ENCODE data around the gene TRMT2A.

TRMT2A gene

DNA sequence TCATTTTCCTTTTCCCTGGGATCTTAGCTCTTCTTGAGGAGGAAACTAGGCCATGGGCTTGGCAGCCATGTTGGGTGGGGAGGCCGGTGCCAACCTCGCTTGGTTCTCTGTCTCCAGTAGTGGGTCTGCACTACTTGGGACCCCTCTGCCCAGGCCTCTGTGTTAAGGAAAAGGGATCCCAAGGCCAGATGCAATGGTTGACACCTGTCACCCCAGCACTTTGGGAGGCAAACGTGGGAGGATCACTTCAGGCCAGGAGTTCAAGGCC lies 12.7 kb upstream of the TRMT2A start:
- 100% methylated on average over 1 of the region's 3 CpGs for WGBS (ENCODE audit: insufficient coverage)
- no peak for DNase-seq
- Histone ChIP-seq H3K27me3 (replicated peaks in 2 of 5; ENCODE audit: control insufficient read depth in 4 of 5, insufficient read depth in 5 of 5, low read length in 4 of 5) (no peaks in the 10 kb centered on the region), H3K36me3 (ENCODE audit: control insufficient read depth in 4 of 4, insufficient read depth in 4 of 4, low read length in 3 of 4) (peaks cover 6 to 41% (median 27%) of the 10 kb centered on the region in 4 experiments), H3K4me3 (ENCODE audit: control insufficient read depth in 1 of 7, extremely low read depth in 1 of 7, insufficient read depth in 4 of 7, low read depth in 2 of 7, low read length in 6 of 7) (no peak overlapping the region), H3K4me1 (ENCODE audit: control extremely low read depth in 1 of 4, control insufficient read depth in 4 of 4, insufficient read depth in 4 of 4, low read length in 3 of 4) (peaks cover 0 to 30% (median 28%) of the 10 kb centered on the region in 4 experiments), H3K9me3 (ENCODE audit: control extremely low read depth in 1 of 5, control insufficient read depth in 4 of 5, insufficient read depth in 2 of 5, low read depth in 1 of 5, low read length in 4 of 5) (no peaks in the 10 kb centered on the region), H3K27ac (ENCODE audit: insufficient read depth in 1 of 2, low read depth in 1 of 2, low read length in 2 of 2, poor library complexity in 1 of 2, severe bottlenecking in 2 of 2) (no peak overlapping the region)
- POLR2A ChIA-PET, result no interaction called here
- CTCF ChIA-PET, result interaction anchor here (1.2 to 2.4 kb wide), 7 partner anchors 9 to 160 kb away, joined by 4 to 14 read pairs (median 5); partner anchors contain the start of gene RANBP1

GRCh38 chr22:20128902-20129746 lies 12.1 kb upstream of the TRMT2A start:
- Histone ChIP-seq H3K27me3 (replicated peaks in 2 of 5; ENCODE audit: control insufficient read depth in 4 of 5, insufficient read depth in 5 of 5, low read length in 4 of 5) (no peaks in the 10 kb centered on the region), H3K36me3 (ENCODE audit: control insufficient read depth in 4 of 4, insufficient read depth in 4 of 4, low read length in 3 of 4) (peaks cover 6 to 44% (median 30%) of the 10 kb centered on the region in 4 experiments), H3K9me3 (ENCODE audit: control extremely low read depth in 1 of 5, control insufficient read depth in 4 of 5, insufficient read depth in 2 of 5, low read depth in 1 of 5, low read length in 4 of 5) (no peaks in the 10 kb centered on the region), H3K4me3 (ENCODE audit: control insufficient read depth in 1 of 7, extremely low read depth in 1 of 7, insufficient read depth in 4 of 7, low read depth in 2 of 7, low read length in 6 of 7) (no peak overlapping the region), H3K27ac (ENCODE audit: insufficient read depth in 1 of 2, low read depth in 1 of 2, low read length in 2 of 2, poor library complexity in 1 of 2, severe bottlenecking in 2 of 2) (peak overlapping the region in 1 of 2 experiments; percentile 9), H3K4me1 (ENCODE audit: control extremely low read depth in 1 of 4, control insufficient read depth in 4 of 4, insufficient read depth in 4 of 4, low read length in 3 of 4) (peaks cover 0 to 30% (median 25%) of the 10 kb centered on the region in 4 experiments)
- peak in 2 of 3 donors; percentile 51 to 55 for DNase-seq
- POLR2A ChIA-PET, result no interaction called here
- CTCF ChIA-PET, result interaction anchor here (0.6 to 2.4 kb wide), 9 partner anchors 9 to 163 kb away, joined by 3 to 14 read pairs (median 5); partner anchors contain the start of gene RANBP1
- 67% methylated on average over 17 of the region's 18 CpGs for WGBS (ENCODE audit: insufficient coverage)

DNA sequence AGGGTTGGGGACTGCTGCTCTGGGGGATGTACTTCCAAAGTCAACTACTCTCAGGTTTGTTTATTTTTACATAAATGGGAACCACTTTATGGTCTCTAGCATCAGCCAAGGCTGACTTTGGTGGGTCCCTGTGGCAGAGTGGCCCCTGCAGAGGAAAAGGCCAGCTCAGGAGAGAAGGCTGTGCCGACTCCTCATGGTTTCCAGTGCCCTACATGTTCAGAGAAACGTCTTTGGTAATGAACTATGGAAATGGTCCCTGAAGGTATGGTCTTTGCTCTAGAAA lies 11.5 kb upstream of the TRMT2A start:
- Histone ChIP-seq H3K9me3 (ENCODE audit: control extremely low read depth in 1 of 5, control insufficient read depth in 4 of 5, insufficient read depth in 2 of 5, low read depth in 1 of 5, low read length in 4 of 5) (no peaks in the 10 kb centered on the region), H3K27me3 (replicated peaks in 2 of 5; ENCODE audit: control insufficient read depth in 4 of 5, insufficient read depth in 5 of 5, low read length in 4 of 5) (no peaks in the 10 kb centered on the region), H3K36me3 (ENCODE audit: control insufficient read depth in 4 of 4, insufficient read depth in 4 of 4, low read length in 3 of 4) (peaks cover 8 to 50% (median 33%) of the 10 kb centered on the region in 4 experiments), H3K4me3 (ENCODE audit: control insufficient read depth in 1 of 7, extremely low read depth in 1 of 7, insufficient read depth in 4 of 7, low read depth in 2 of 7, low read length in 6 of 7) (no peak overlapping the region), H3K4me1 (ENCODE audit: control extremely low read depth in 1 of 4, control insufficient read depth in 4 of 4, insufficient read depth in 4 of 4, low read length in 3 of 4) (peaks cover 0 to 26% (median 23%) of the 10 kb centered on the region in 4 experiments), H3K27ac (ENCODE audit: insufficient read depth in 1 of 2, low read depth in 1 of 2, low read length in 2 of 2, poor library complexity in 1 of 2, severe bottlenecking in 2 of 2) (peak overlapping the region in 1 of 2 experiments; percentile 9)
- WGBS (ENCODE audit: insufficient coverage), result 75% methylated on average over 2 of the region's 2 CpGs
- CTCF ChIA-PET, result interaction anchor here (0.7 to 2.4 kb wide), 4 partner anchors 13 to 163 kb away, joined by 3 to 14 read pairs (median 8); partner anchors contain the start of gene RANBP1
- POLR2A ChIA-PET, result no interaction called here
- no peak for DNase-seq

DNA sequence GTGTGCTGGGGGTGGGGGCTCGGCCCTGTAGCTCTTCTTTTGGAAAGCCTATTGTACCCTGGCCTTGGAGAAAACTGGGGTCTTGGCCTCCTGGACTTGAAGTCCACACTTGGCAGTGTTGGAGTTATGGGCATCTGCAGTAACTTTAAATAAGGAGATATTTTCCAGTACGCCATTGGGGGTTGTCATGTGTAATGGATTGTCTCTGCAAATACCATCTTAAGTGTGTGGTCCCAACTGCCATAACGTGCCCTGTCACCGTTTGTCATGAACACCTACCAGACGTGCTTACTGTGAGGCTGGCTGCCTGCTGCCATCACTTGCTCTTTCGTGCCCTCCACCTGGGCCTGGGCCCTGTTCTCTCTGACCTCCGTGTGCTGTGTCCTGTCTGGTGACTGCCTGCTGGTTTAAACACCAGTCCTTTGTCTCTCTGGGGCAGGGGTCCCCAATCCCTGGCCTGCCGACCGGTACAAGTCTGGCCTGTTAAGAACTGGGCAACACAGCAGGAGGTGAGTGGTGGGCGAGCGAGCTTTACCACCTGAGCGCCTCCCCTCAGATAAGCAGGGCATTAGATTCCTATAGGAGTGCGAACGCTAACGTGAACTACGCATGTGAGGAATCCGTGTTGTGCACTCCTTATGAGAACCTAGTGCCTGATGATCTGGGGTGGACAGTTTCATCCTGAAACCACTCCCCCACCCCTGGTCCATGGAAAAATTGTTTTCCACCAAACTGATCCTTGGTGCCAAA lies 11.0 kb upstream of the TRMT2A start:
- Histone ChIP-seq H3K9me3 (ENCODE audit: control extremely low read depth in 1 of 5, control insufficient read depth in 4 of 5, insufficient read depth in 2 of 5, low read depth in 1 of 5, low read length in 4 of 5) (no peaks in the 10 kb centered on the region), H3K27ac (ENCODE audit: insufficient read depth in 1 of 2, low read depth in 1 of 2, low read length in 2 of 2, poor library complexity in 1 of 2, severe bottlenecking in 2 of 2) (peak overlapping the region in 1 of 2 experiments; percentile 40), H3K27me3 (replicated peaks in 2 of 5; ENCODE audit: control insufficient read depth in 4 of 5, insufficient read depth in 5 of 5, low read length in 4 of 5) (no peaks in the 10 kb centered on the region), H3K36me3 (ENCODE audit: control insufficient read depth in 4 of 4, insufficient read depth in 4 of 4, low read length in 3 of 4) (peaks cover 8 to 53% (median 34%) of the 10 kb centered on the region in 4 experiments), H3K4me1 (ENCODE audit: control extremely low read depth in 1 of 4, control insufficient read depth in 4 of 4, insufficient read depth in 4 of 4, low read length in 3 of 4) (peaks cover 0 to 23% (median 20%) of the 10 kb centered on the region in 4 experiments), H3K4me3 (ENCODE audit: control insufficient read depth in 1 of 7, extremely low read depth in 1 of 7, insufficient read depth in 4 of 7, low read depth in 2 of 7, low read length in 6 of 7) (no peak overlapping the region)
- 95% methylated on average over 16 of the region's 17 CpGs for WGBS (ENCODE audit: insufficient coverage)
- ChIA-PET CTCF (interaction anchor here (1.5 to 2.4 kb wide), 2 partner anchors 12 to 158 kb away, joined by 5 to 14 read pairs; partner anchors contain the start of gene RANBP1), POLR2A (interaction anchor here (0.6 kb wide), 1 partner anchor 142 kb away, joined by 3 read pairs; no protein-coding TSS in a partner anchor)
- no peak for DNase-seq

- Histone ChIP-seq H3K27me3 (replicated peaks in 2 of 5; ENCODE audit: control insufficient read depth in 4 of 5, insufficient read depth in 5 of 5, low read length in 4 of 5) (no peaks in the 10 kb centered on the region), H3K27ac (ENCODE audit: insufficient read depth in 1 of 2, low read depth in 1 of 2, low read length in 2 of 2, poor library complexity in 1 of 2, severe bottlenecking in 2 of 2) (peak overlapping the region in 1 of 2 experiments; percentile 40), H3K4me1 (ENCODE audit: control extremely low read depth in 1 of 4, control insufficient read depth in 4 of 4, insufficient read depth in 4 of 4, low read length in 3 of 4) (peaks cover 0 to 16% (median 14%) of the 10 kb centered on the region in 4 experiments), H3K9me3 (ENCODE audit: control extremely low read depth in 1 of 5, control insufficient read depth in 4 of 5, insufficient read depth in 2 of 5, low read depth in 1 of 5, low read length in 4 of 5) (no peaks in the 10 kb centered on the region), H3K4me3 (ENCODE audit: control insufficient read depth in 1 of 7, extremely low read depth in 1 of 7, insufficient read depth in 4 of 7, low read depth in 2 of 7, low read length in 6 of 7) (no peak overlapping the region), H3K36me3 (ENCODE audit: control insufficient read depth in 4 of 4, insufficient read depth in 4 of 4, low read length in 3 of 4) (peaks cover 8 to 54% (median 36%) of the 10 kb centered on the region in 4 experiments)
- no peak for DNase-seq
- 96% methylated on average over 14 of the region's 15 CpGs for WGBS (ENCODE audit: insufficient coverage)
- ChIA-PET CTCF (no interaction called here), POLR2A (interaction anchor here (0.6 kb wide), 1 partner anchor 141 kb away, joined by 3 read pairs; no protein-coding TSS in a partner anchor)
These were observed 10.4 kb upstream of the TRMT2A start for GRCh38 chr22:20127318-20127868.

GRCh38 chr22:20126284-20127029 lies 9.4 kb upstream of the TRMT2A start:
- CTCF ChIA-PET, result interaction anchor here (0.7 kb wide), 1 partner anchor 8 kb away, joined by 3 read pairs; no protein-coding TSS in a partner anchor
- POLR2A ChIA-PET, result no interaction called here
- peaks cover 8 to 63% (median 43%) of the 10 kb centered on the region in 4 experiments for H3K36me3 ChIP-seq (ENCODE audit: control insufficient read depth in 4 of 4, insufficient read depth in 4 of 4, low read length in 3 of 4)
- peak in 1 of 3 donors; percentile 27 for DNase-seq
- no peaks in the 10 kb centered on the region for H3K9me3 ChIP-seq (ENCODE audit: control extremely low read depth in 1 of 5, control insufficient read depth in 4 of 5, insufficient read depth in 2 of 5, low read depth in 1 of 5, low read length in 4 of 5)
- H3K27ac ChIP-seq (ENCODE audit: insufficient read depth in 1 of 2, low read depth in 1 of 2, low read length in 2 of 2, poor library complexity in 1 of 2, severe bottlenecking in 2 of 2), result no peak overlapping the region
- no peak overlapping the region for H3K4me3 ChIP-seq (ENCODE audit: control insufficient read depth in 1 of 7, extremely low read depth in 1 of 7, insufficient read depth in 4 of 7, low read depth in 2 of 7, low read length in 6 of 7)
- 85% methylated on average over 16 of the region's 19 CpGs for WGBS (ENCODE audit: insufficient coverage)
- peaks cover 0 to 12% (median 10%) of the 10 kb centered on the region in 4 experiments for H3K4me1 ChIP-seq (ENCODE audit: control extremely low read depth in 1 of 4, control insufficient read depth in 4 of 4, insufficient read depth in 4 of 4, low read length in 3 of 4)
- H3K27me3 ChIP-seq (replicated peaks in 2 of 5; ENCODE audit: control insufficient read depth in 4 of 5, insufficient read depth in 5 of 5, low read length in 4 of 5), result no peaks in the 10 kb centered on the region

All from common myeloid progenitor, CD34-positive (primary cell).